Stimulated activated CD8-positive, alpha-beta memory T cell treated with anti-CD3 and anti-CD28 coated beads, Interleukin-15, amount 100 ng/mL, for 1 hour (primary cell): ENCODE measurements around the gene NPHS1.
"Not testable (repeated sequence)": the region's sequence is repeated elsewhere in the genome, so short reads cannot be mapped to it uniquely, and the experiment has no call there.

Experiments used
- DNase-seq: peaks from one replicate; pipeline ENCODE4 v3.0.0-alpha.2; 2020; ENCODE audit warnings: low read depth

The NPHS1 gene

GRCh38 chr19:35879068-35879467 lies 26.8 kb upstream of the NPHS1 start:
- DNase-seq = no peak

- no peak for DNase-seq
Observed at GRCh38 chr19:35874392-35874930, 22.2 kb upstream of the NPHS1 start.

GRCh38 chr19:35872180-35872579 lies 19.9 kb upstream of the NPHS1 start:
- no peak for DNase-seq

- no peak for DNase-seq
Observed at GRCh38 chr19:35871611-35872010, 19.3 kb upstream of the NPHS1 start.

- DNase-seq = no peak
Observed at GRCh38 chr19:35870798-35871197, 18.5 kb upstream of the NPHS1 start.

GRCh38 chr19:35870124-35870736 lies 17.9 kb upstream of the NPHS1 start:
- DNase-seq = not testable (repeated sequence)

GRCh38 chr19:35869327-35870123 lies 17.2 kb upstream of the NPHS1 start:
- DNase-seq = peak; percentile 55

- no peak for DNase-seq
Observed at GRCh38 chr19:35868823-35869326, 16.6 kb upstream of the NPHS1 start.

GRCh38 chr19:35868172-35868822 lies 16.0 kb upstream of the NPHS1 start, which contains the start of gene APLP1:
Gene APLP1 (plus strand): TSS chr19:35868574. CDS start chr19:35868637, 63 bp downstream.
- no peak for DNase-seq

- no peak for DNase-seq
Observed at GRCh38 chr19:35863018-35863417, 10.7 kb upstream of the NPHS1 start.

- DNase-seq = no peak
Observed at GRCh38 chr19:35862528-35862927, 10.2 kb upstream of the NPHS1 start.

GRCh38 chr19:35861640-35862160 lies 9.4 kb upstream of the NPHS1 start:
- DNase-seq = no peak

GRCh38 chr19:35860818-35861639 lies 8.7 kb upstream of the NPHS1 start:
- DNase-seq = no peak

- DNase-seq = no peak
Observed at GRCh38 chr19:35860436-35860817, 8.1 kb upstream of the NPHS1 start.

GRCh38 chr19:35859414-35859813 lies 7.1 kb upstream of the NPHS1 start:
- no peak for DNase-seq

- DNase-seq = no peak
Observed at GRCh38 chr19:35858311-35858710, 6.0 kb upstream of the NPHS1 start.

GRCh38 chr19:35856546-35857149 lies 4.3 kb upstream of the NPHS1 start, which contains the start of gene KIRREL2:
Gene KIRREL2 (plus strand): TSS chr19:35856911. CDS start chr19:35857120, 209 bp downstream.
- DNase-seq = no peak

GRCh38 chr19:35853038-35853756 lies 893 bp upstream of the NPHS1 start:
- no peak for DNase-seq

- DNase-seq = no peak
Observed at GRCh38 chr19:35851213-35852028, 883 bp downstream of the NPHS1 start.
